WERI-Rb-1 (cell line): ENCODE measurements around the gene SH3RF3.

Experiments
- DNase-seq: peaks from one replicate; pipeline ENCODE4 v3.0.0-alpha.2; 2020
- H3K27ac ChIP-seq: fragments of 250-450 bp; sonication (Bioruptor Pico); 2 replicates; pipeline ENCODE4 v1.5.1; 2020; ENCODE audit warnings: mild to moderate bottlenecking, moderate library complexity
- H3K27me3 ChIP-seq: fragments of 250-450 bp; sonication (Bioruptor Pico); 2 replicates; pipeline ENCODE4 v1.5.1; 2021; ENCODE audit warnings: mild to moderate bottlenecking, low read depth, moderate library complexity; ENCODE audit not compliant: insufficient read depth, severe bottlenecking
- H3K36me3 ChIP-seq: fragments of 250-450 bp; sonication (Bioruptor Pico); 2 replicates; pipeline ENCODE4 v1.5.1; 2020; ENCODE audit warnings: mild to moderate bottlenecking, moderate library complexity
- H3K4me3 ChIP-seq: 2 replicates; pipeline ENCODE4 v1.5.1; 2011; ENCODE audit warnings: low read depth, mild to moderate bottlenecking, control low read depth, low read length
- H3K9me3 ChIP-seq: fragments of 250-450 bp; sonication (Bioruptor Pico); 2 replicates; pipeline ENCODE4 v1.5.1; 2021; ENCODE audit warnings: mild to moderate bottlenecking, moderate library complexity; ENCODE audit not compliant: severe bottlenecking
- CTCF ChIP-seq: IDR thresholded peaks from 2 replicates; pipeline ENCODE4 v1.5.1; 2011; ENCODE audit warnings: low read depth, mild to moderate bottlenecking, control low read depth, inconsistent platforms, low read length

SH3RF3 gene

GRCh38 chr2:109457366-109457765 is 328.4 kb downstream of the SH3RF3 start:
- Histone ChIP-seq H3K4me3 (no peak overlapping the region), H3K36me3 (no peaks in the 10 kb centered on the region), H3K27ac (no peak overlapping the region), H3K27me3 (no peaks in the 10 kb centered on the region), H3K9me3 (no peaks in the 10 kb centered on the region)
- DNase-seq: no peak
- no peak for TF ChIP-seq CTCF

GRCh38 chr2:109457794-109458193 is 328.8 kb downstream of the SH3RF3 start:
- no peaks in the 10 kb centered on the region for H3K9me3 ChIP-seq
- H3K27ac ChIP-seq: no peak overlapping the region
- H3K4me3 ChIP-seq: no peak overlapping the region
- no peaks in the 10 kb centered on the region for H3K36me3 ChIP-seq
- H3K27me3 ChIP-seq: no peaks in the 10 kb centered on the region
- DNase-seq: no peak
- TF ChIP-seq CTCF: peak; percentile 31; the same call in 1 of the 2 replicates

GRCh38 chr2:109458512-109458911 is 329.5 kb downstream of the SH3RF3 start:
- H3K27ac ChIP-seq: no peak overlapping the region
- H3K36me3 ChIP-seq: no peaks in the 10 kb centered on the region
- no peaks in the 10 kb centered on the region for H3K9me3 ChIP-seq
- no peak for TF ChIP-seq CTCF
- H3K27me3 ChIP-seq: no peaks in the 10 kb centered on the region
- no peak overlapping the region for H3K4me3 ChIP-seq
- DNase-seq: no peak

- no peak for TF ChIP-seq CTCF
- no peak for DNase-seq
- H3K4me3 ChIP-seq: no peak overlapping the region
- H3K27me3 ChIP-seq: no peaks in the 10 kb centered on the region
- H3K36me3 ChIP-seq: no peaks in the 10 kb centered on the region
- H3K27ac ChIP-seq: no peak overlapping the region
- H3K9me3 ChIP-seq: no peaks in the 10 kb centered on the region
Observed at GRCh38 chr2:109459485-109459884, 330.5 kb downstream of the SH3RF3 start.

GRCh38 chr2:109460553-109461324 is 331.7 kb downstream of the SH3RF3 start:
- peak; percentile 0 for DNase-seq
- H3K27me3 ChIP-seq: no peaks in the 10 kb centered on the region
- H3K9me3 ChIP-seq: no peaks in the 10 kb centered on the region
- H3K36me3 ChIP-seq: no peaks in the 10 kb centered on the region
- TF ChIP-seq CTCF: no peak
- no peak overlapping the region for H3K27ac ChIP-seq
- no peak overlapping the region for H3K4me3 ChIP-seq

- no peak overlapping the region for H3K4me3 ChIP-seq
- H3K27ac ChIP-seq: no peak overlapping the region
- H3K36me3 ChIP-seq: no peaks in the 10 kb centered on the region
- peak; percentile 0 for DNase-seq
- no peak for TF ChIP-seq CTCF
- no peaks in the 10 kb centered on the region for H3K27me3 ChIP-seq
- H3K9me3 ChIP-seq: no peaks in the 10 kb centered on the region
Observed at GRCh38 chr2:109463236-109463635, 334.2 kb downstream of the SH3RF3 start.
